TTC549 (cell line): ENCODE data around the gene AIF1L.
"Not testable (repeated sequence)": the region's sequence is repeated elsewhere in the genome, so short reads cannot be mapped to it uniquely, and the experiment has no call there.

ENCODE experiments used
- FAIRE-seq: peaks from 2 replicates; lab custom pipeline; 2012; peaks lifted over from hg19 to GRCh38; lab: Jason Lieb, UNC

Gene AIF1L

GRCh38 chr9:131121346-131121745 is 25.0 kb downstream of the AIF1L start:
- no peak for FAIRE-seq

- FAIRE-seq = no peak
These were observed 25.8 kb downstream of the AIF1L start for GRCh38 chr9:131122158-131122557.

- FAIRE-seq = no peak
These were observed 28.6 kb downstream of the AIF1L start for GRCh38 chr9:131125038-131125287.

DNA sequence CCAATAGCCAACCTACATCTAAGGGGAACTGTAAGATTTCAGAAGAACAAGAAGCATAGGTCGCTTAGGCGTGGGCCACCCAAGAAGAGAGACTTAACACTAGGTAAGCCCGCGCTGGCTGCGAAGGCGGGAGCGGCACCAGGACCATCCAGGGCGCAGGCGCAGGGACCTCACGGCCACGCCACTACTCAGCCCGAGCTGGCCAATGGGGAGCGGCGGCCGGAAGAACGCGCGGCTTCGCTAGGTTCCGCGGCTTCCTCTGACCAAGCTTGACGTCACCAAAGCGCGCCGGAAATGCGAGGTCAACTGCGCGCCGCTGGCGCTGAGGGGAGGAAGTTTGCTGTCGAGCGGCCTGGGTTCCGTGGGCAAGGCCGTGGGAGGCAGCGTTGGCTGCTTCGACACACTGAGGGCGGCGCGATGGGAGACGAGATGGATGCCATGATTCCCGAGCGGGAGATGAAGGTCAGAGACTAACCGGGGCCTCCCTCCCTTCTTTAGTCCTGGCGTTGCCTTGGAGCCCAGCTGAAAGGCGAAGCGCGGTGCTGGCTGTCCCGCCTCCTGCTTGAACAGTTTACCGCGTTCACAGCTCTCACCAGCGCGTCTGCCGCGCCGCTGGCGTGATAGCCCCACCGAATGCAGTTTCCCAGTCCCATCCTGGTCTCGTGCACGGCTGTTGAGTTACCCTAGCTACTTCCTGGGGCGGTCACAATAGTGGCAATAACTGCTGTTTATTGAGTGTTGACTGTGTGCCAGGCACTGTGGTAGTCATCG is 29.1 kb downstream of the AIF1L start, which contains the start of gene NUP214:
NUP214 (plus strand) TSS at position 299 of the 771 bp plus-strand sequence; CDS start at position 418, 119 bp downstream.
- no peak for FAIRE-seq

- FAIRE-seq = no peak
These were observed 29.7 kb downstream of the AIF1L start for GRCh38 chr9:131126059-131126426.

DNA sequence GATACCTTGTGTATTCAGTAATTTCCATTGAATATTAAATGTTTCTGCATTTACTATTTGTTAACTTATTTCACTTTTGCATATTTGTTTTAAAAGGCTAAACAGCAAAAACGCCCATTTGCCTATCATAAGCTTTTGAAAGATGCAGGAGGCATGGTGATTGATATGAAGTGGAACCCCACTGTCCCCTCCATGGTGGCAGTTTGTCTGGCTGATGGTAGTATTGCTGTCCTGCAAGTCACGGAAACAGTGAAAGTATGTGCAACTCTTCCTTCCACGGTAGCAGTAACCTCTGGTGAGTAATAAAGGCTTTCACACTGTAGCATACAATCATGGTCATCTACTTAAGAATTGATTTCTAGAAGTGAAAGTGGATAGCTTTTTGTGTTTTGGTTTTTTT is 32.9 kb downstream of the AIF1L start:
- no peak for FAIRE-seq

- no peak for FAIRE-seq
These were observed 42.3 kb downstream of the AIF1L start for GRCh38 chr9:131138676-131139075.

DNA sequence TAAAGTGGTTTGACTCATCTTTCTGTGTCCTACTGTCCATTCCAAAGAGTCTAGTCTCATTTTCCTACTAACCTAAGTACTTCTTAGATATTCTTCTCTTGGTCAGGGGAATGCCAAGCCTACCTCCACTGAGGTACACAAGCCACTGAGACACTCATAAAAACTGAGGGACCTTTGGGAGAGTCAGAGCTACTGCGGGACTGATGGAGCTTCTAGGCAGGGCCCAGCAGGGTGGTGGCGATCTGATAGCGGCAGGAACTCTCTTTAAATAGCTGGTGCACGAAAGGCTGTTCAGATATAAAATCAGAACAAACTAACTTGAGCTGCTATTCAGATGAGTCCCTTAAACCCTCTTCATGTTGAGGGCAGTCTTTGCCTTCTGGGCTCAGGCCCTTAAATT is 43.8 kb downstream of the AIF1L start:
- FAIRE-seq = no peak

DNA sequence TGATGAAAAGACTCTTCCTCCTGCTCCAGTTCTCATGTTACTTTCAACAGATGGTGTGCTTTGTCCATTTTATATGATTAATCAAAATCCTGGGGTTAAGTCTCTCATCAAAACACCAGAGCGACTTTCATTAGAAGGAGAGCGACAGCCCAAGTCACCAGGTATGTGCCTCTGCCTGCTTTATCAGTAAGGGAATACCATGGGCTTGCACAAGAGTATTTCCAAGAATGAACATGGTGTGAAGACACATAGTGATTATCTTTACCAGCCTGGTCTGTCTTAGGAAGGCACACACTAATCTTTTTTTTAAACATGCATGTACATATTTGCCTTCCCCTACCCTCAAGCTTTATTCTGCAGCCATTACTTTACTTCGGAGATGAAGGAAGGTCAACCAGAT is 44.2 kb downstream of the AIF1L start:
- FAIRE-seq = no peak

GRCh38 chr9:131142160-131142559 is 45.8 kb downstream of the AIF1L start:
- FAIRE-seq = no peak

DNA sequence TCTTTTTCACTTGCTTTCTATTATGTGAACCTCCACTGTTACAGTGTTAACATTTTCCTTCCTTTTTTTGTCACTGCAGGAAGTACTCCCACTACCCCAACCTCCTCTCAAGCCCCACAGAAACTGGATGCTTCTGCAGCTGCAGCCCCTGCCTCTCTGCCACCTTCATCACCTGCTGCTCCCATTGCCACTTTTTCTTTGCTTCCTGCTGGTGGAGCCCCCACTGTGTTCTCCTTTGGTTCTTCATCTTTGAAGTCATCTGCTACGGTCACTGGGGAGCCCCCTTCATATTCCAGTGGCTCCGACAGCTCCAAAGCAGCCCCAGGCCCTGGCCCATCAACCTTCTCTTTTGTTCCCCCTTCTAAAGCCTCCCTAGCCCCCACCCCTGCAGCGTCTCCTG is 47.9 kb downstream of the AIF1L start:
- FAIRE-seq = no peak

- no peak for FAIRE-seq
These were observed 48.9 kb downstream of the AIF1L start for GRCh38 chr9:131145245-131145644.

DNA sequence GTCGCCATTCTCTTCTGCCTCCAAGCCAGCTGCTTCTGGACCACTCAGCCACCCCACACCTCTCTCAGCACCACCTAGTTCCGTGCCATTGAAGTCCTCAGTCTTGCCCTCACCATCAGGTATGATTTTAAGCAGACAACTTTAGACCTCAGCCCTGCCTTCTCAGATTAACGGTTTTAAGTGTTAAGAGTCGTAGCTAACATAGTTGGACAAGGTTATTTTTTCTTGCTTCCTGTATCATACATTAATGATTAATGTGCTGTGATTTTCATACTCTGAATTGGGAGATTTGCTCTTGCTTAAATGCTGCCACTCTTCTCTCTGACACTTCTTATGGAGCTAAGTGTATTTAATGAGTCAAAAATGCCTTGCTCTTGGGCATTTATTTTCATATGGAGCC is 49.9 kb downstream of the AIF1L start:
- FAIRE-seq = no peak

- FAIRE-seq = no peak
These were observed 51.9 kb downstream of the AIF1L start for GRCh38 chr9:131148276-131148675.

DNA sequence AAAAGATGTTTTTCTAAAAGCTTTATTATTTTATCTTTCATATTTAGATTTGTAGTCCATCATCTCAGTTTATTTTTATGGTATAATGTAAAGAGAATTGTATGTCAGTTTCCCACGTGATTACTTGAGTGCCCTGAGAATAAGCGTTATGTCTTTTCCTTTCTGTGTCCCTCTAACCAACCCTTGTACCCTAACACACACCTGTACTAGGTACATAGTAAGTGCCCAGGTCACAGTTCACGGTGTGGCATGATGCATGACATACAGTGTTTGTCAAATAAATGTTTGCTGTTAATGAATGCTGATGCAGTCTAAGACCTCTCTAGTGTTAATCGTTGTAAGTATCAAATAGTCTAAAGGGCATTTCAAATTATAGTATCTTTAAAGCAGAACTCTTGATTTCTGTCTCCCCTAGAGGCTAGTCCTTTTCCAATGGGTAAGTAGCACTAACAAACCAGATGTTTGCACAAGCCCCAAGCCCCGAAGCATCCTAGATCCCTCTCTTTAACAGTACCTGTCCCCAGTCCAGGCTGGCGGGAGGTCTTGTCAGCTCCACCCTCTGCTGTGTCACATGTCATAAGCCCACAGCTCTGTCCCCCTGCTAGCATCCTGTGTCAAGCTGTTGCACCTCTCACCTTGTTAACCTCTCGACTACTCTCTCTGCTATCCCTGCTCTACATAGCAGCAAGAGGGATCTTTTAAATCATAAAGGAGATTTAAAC is 52.8 kb downstream of the AIF1L start:
- FAIRE-seq = no peak

DNA sequence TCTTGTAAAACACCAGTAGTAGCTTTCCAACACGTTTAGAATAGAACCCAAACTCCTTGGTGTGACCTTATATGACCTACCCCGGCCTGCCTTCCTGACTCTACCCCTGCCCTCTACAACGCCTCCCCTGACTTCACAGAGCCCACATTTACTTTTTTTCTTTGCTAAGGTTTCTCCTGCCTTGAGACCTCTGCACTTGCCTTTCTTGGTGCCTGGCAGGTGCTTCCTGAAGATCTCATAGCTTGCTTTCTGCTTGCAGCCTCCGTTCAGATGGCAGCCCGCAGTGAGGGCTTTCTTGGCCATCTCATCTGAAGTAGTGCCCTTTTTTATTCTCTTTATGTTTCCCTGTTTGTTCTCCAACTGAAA is 53.3 kb downstream of the AIF1L start:
- no peak for FAIRE-seq

GRCh38 chr9:131153595-131153994 is 57.3 kb downstream of the AIF1L start:
- no peak for FAIRE-seq

DNA sequence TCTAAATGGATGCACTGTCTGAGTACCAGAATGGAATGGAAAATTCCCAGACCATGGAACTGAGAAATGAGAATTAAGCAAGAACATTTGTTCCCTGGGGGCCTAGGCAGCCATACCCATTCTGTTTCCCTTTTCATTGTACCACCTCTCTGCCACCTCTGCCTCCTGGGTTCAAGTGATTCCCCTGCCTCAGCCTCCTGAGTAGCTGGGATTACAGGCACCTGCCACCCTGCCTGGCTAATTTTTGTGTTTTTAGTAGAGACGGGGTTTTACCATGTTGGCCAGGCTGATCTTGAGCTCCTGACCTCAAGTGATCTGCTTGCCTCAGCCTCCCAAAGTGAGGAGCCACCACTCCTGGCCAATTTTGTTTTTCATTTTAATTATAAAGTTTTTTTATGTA is 62.3 kb downstream of the AIF1L start:
- FAIRE-seq = not testable (repeated sequence)

DNA sequence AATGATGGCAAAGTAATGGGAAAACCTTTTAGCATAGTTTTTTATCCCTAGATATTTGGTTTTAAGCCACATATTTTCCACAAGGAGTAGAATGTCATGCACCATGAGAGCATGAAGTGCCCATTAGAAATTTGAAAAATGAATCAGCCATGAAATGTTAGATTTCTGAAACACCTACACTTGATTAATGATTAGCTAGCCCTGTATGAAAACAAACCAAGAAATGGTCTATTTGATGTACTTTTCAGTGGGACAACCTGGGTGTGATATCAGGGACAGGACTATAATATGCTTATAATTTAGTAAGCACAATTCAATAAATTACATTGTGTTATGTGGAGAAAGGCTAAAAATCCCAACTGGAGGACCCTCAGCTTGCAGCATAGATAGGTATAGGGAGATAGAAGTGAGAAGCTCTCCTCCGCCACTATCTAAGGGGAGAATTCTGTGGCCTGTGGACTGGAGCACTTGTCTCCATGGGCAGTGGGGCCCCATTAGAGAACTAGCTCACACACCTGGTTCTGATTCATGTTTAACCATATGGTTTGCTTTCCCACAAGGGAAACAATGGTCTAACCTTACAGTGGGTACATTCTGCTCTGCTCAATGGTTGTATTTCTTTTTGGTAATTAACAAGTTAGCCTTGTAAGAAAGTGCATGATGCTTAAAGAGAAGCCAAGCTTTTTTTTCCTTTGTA is 64.2 kb downstream of the AIF1L start:
- FAIRE-seq = no peak

GRCh38 chr9:131161585-131161984 is 65.3 kb downstream of the AIF1L start:
- FAIRE-seq = no peak

DNA sequence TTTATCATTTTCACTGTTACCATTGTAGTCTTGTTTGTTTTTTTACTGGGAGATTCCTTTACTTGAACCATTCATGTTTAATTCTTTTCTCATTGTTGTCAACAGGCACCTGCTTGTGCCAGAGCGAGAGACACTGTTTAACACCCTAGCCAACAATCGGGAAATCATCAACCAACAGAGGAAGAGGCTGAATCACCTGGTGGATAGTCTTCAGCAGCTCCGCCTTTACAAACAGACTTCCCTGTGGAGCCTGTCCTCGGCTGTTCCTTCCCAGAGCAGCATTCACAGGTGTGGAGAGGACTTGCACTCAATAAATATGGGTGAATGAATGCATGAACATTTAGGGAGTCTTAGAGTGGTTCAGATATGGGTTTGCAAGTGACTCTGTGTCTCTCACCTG is 66.6 kb downstream of the AIF1L start:
- no peak for FAIRE-seq

GRCh38 chr9:131165523-131165922 is 69.2 kb downstream of the AIF1L start:
- FAIRE-seq = no peak

GRCh38 chr9:131167146-131167692 is 70.9 kb downstream of the AIF1L start:
- no peak for FAIRE-seq
